HG03097 (cell line): Measurements from ENCODE around the gene PPP6R2.
"Not testable (repeated sequence)": the region's sequence is repeated elsewhere in the genome, so short reads cannot be mapped to it uniquely, and the experiment has no call there.

Experiments
- ATAC-seq: cut with Tn5 transposase; IDR thresholded peaks from one replicate; pipeline ENCODE4 v1.9.1; 2021; ENCODE audit not compliant: unreplicated experiment, low FRiP score

The PPP6R2 gene

GRCh38 chr22:50397371-50398060, 54.4 kb downstream of the PPP6R2 start:
- not testable (repeated sequence) for ATAC-seq

- no peak for ATAC-seq
Measured at GRCh38 chr22:50398831-50399648, 55.9 kb downstream of the PPP6R2 start.

- ATAC-seq, result no peak
Measured at GRCh38 chr22:50399751-50400331, 56.7 kb downstream of the PPP6R2 start.

- no peak for ATAC-seq
Measured at GRCh38 chr22:50400406-50400805, 57.3 kb downstream of the PPP6R2 start.

- ATAC-seq, result no peak
Measured at GRCh38 chr22:50400931-50401330, 57.8 kb downstream of the PPP6R2 start.

GRCh38 chr22:50401907-50402306, 58.8 kb downstream of the PPP6R2 start:
- ATAC-seq, result no peak

- ATAC-seq, result no peak
Measured at GRCh38 chr22:50403701-50404101, 60.6 kb downstream of the PPP6R2 start.

- ATAC-seq, result no peak
Measured at GRCh38 chr22:50406416-50407170, 63.5 kb downstream of the PPP6R2 start.

- no peak for ATAC-seq
Measured at GRCh38 chr22:50408311-50408710, 65.2 kb downstream of the PPP6R2 start.

GRCh38 chr22:50408954-50409353, 65.8 kb downstream of the PPP6R2 start:
- not testable (repeated sequence) for ATAC-seq

GRCh38 chr22:50414476-50415248, 71.5 kb downstream of the PPP6R2 start:
- ATAC-seq, result no peak

- no peak for ATAC-seq
Measured at GRCh38 chr22:50415426-50415825, 72.3 kb downstream of the PPP6R2 start.

- ATAC-seq, result no peak
Measured at GRCh38 chr22:50416996-50417395, 73.9 kb downstream of the PPP6R2 start.

- no peak for ATAC-seq
Measured at GRCh38 chr22:50417411-50418210, 74.5 kb downstream of the PPP6R2 start.

- no peak for ATAC-seq
Measured at GRCh38 chr22:50418624-50419023, 75.5 kb downstream of the PPP6R2 start.

GRCh38 chr22:50419116-50419515, 76.0 kb downstream of the PPP6R2 start:
- no peak for ATAC-seq

GRCh38 chr22:50420015-50420414, 76.9 kb downstream of the PPP6R2 start:
- ATAC-seq, result no peak

- ATAC-seq, result no peak
Measured at GRCh38 chr22:50420581-50420980, 77.5 kb downstream of the PPP6R2 start.

GRCh38 chr22:50422046-50422445, 78.9 kb downstream of the PPP6R2 start:
- ATAC-seq, result no peak
